ENCODE results near the gene CEP41. TPM values are rescaled to one million over a fixed set of nuclear protein-coding genes. Genes with fewer than 3 reads are reported as not detected.

The CEP41 gene
- total and polyA plus RNA-seq, 5 donors from 2014 or later, result 4.1 to 22.0 (median 12.7) TPM

Other genes starting within 250 kb of the CEP41 start
- 27.5 TPM for gene TMEM209, start 235.6 kb downstream of the CEP41 start, total RNA-seq
- gene TMEM209, start 235.6 kb downstream of the CEP41 start, polyA plus RNA-seq, result 10 to 100 TPM; 41.3 to 57.9 (median 47.3) TPM
- not detected for gene SSMEM1, start 233.2 kb downstream of the CEP41 start, total RNA-seq
- gene SSMEM1, start 233.2 kb downstream of the CEP41 start, polyA plus RNA-seq, result not detected
- gene CPA2, start 174.2 kb downstream of the CEP41 start, total RNA-seq, result not detected
- not detected for gene CPA2, start 174.2 kb downstream of the CEP41 start, polyA plus RNA-seq
- gene CPA4, start 147.9 kb downstream of the CEP41 start, total RNA-seq, result not detected
- not detected for gene CPA4, start 147.9 kb downstream of the CEP41 start, polyA plus RNA-seq
- 4.3 TPM for gene CPA5, start 96.2 kb downstream of the CEP41 start, total RNA-seq
- 10 to 100 TPM; 23.6 to 86.2 (median 61.0) TPM for gene CPA5, start 96.2 kb downstream of the CEP41 start, polyA plus RNA-seq
- not detected for gene CPA1, start 60.5 kb downstream of the CEP41 start, total RNA-seq
- under 1 TPM in 1 of 4 donors, not detected in 3; 0.25 TPM for gene CPA1, start 60.5 kb downstream of the CEP41 start, polyA plus RNA-seq
- 3.8 TPM for gene MEST, start 51.1 kb upstream of the CEP41 start, total RNA-seq
- 1 to 10 TPM; 1.8 to 3.1 (median 2.2) TPM for gene MEST, start 51.1 kb upstream of the CEP41 start, polyA plus RNA-seq
- gene COPG2, start 227.7 kb upstream of the CEP41 start, total RNA-seq, result 6.1 TPM
- gene COPG2, start 227.7 kb upstream of the CEP41 start, polyA plus RNA-seq, result 1 to 10 TPM; 1.1 to 5.7 (median 1.6) TPM
- gene TSGA13, start 245.5 kb upstream of the CEP41 start, total RNA-seq, result not detected
- gene TSGA13, start 245.5 kb upstream of the CEP41 start, polyA plus RNA-seq, result not detected